Fibroblast of pulmonary artery (primary cell): ENCODE measurements around the gene RGCC.

Experiments
- DNase-seq: peaks from one replicate; pipeline ENCODE4 v3.0.0-alpha.2; 2010; ENCODE audit warnings: low read depth
- H3K4me3 ChIP-seq: replicated peaks from 2 replicates; pipeline ENCODE4 v1.5.1; 2011; ENCODE audit warnings: low read depth, mild to moderate bottlenecking, control low read depth, low read length, moderate library complexity
- CTCF ChIP-seq: IDR thresholded peaks from 2 replicates; pipeline ENCODE4 v1.5.1; 2011; ENCODE audit warnings: mild to moderate bottlenecking, control low read depth, low read length, inconsistent platforms; ENCODE audit errors: missing control alignments

RGCC gene

GRCh38 chr13:41453620-41454019, 3.7 kb upstream of the RGCC start:
- no peak overlapping the region for H3K4me3 ChIP-seq
- DNase-seq: no peak
- no peak for TF ChIP-seq CTCF

GRCh38 chr13:41454170-41454569, 3.2 kb upstream of the RGCC start:
- no peak for DNase-seq
- no peak for TF ChIP-seq CTCF
- no peak overlapping the region for H3K4me3 ChIP-seq

DNA sequence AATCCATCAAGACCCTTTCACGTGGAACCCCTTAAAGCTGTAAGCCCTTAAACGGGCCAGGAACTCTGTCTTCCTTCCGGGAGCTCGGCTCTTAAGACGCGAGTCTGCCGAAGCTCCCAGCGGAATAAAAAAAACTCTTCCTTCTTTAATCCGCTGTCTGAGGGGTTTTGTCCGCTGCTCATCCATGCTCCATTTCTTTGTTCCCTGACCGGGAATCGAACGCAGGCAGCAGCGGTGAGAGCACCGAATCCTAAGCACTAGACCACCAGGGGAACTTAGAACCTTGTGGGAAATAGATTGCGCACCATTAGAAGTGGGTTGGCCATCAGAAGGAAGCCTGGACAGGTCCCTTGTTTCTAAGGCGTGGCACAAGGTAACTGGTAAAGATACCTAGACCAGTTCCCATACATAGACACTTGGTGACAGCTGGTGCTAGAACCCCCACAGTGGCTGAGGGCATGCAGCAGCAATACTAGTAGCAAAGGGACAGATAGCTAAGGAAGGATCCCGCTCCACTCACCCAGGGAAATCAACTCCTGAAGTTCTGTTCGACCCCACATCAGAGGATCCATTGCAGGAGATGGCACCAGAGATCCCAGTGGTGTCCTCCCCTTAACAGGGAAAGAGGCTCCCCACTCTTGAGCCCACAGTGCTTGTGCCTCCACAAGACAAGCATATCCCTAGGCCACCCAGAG, 1.5 kb upstream of the RGCC start:
- H3K4me3 ChIP-seq: no peak overlapping the region
- TF ChIP-seq CTCF: no peak
- DNase-seq: no peak

DNA sequence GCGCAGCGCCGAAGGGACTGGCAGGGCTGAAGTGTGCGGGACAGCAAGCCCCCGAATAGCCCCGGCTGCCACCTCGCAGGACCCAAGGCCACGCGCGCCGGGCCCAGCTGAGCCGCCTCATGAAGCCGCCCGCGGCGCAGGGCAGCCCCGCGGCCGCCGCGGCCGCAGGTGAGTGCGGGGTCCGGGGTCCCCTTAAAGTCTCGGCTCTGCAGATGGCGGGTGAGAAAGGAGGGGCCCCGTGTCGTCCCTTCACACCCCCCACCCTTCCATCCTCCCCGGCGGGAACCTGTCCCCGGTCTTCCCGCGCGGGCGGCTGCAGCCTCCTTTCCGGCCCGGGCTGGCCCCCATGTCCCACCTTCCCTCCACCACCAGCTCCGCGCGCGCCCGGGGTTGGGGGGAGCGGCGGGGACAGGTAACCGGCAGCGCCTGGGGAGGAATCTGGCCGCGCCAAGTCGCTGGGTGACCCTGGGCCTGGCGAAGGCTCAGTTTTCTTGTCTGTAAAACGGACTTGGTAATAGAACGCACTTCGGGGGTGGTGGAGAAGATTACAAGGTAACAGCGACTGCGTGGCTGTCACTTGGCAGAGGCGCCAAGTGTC, 338 bp downstream of the RGCC start:
- no peak for DNase-seq
- peak overlapping the region; percentile 63 for H3K4me3 ChIP-seq
- no peak for TF ChIP-seq CTCF

GRCh38 chr13:41458187-41458760, 924 bp downstream of the RGCC start:
- TF ChIP-seq CTCF: no peak
- no peak for DNase-seq

GRCh38 chr13:41458761-41459431, 1.5 kb downstream of the RGCC start:
- peak overlapping the region; percentile 63 for H3K4me3 ChIP-seq
- peak; percentile 89 for TF ChIP-seq CTCF
- peak; percentile 85 for DNase-seq

More at GRCh38 chr13:41458187-41458760, 924 bp downstream of the RGCC start:
- peak overlapping the region; percentile 63 for H3K4me3 ChIP-seq
